Skeletal muscle tissue (tissue), 4 donors: ENCODE measurements around the gene PRRC2A. TPM values are rescaled to one million over a fixed set of nuclear protein-coding genes. Genes with fewer than 3 reads are reported as not detected.

ENCODE experiments used
- H3K27ac ChIP-seq: one replicate; pipeline ENCODE4 v1.7.0; 2013; ENCODE audit warnings: mild to moderate bottlenecking, low read depth, low read length, inconsistent platforms
- H3K27me3 ChIP-seq, 3 donors: one replicate each; pipeline ENCODE4 v1.7.0; 2013; ENCODE audit warnings: low read length in 3 of 3; ENCODE audit not compliant: control insufficient read depth in 3 of 3, insufficient read depth in 3 of 3
- H3K36me3 ChIP-seq, 3 donors: one replicate each; pipeline ENCODE4 v1.7.0; 2013; ENCODE audit warnings: low read length in 3 of 3; ENCODE audit not compliant: control insufficient read depth in 3 of 3, insufficient read depth in 3 of 3
- H3K4me1 ChIP-seq, 3 donors: one replicate each; pipeline ENCODE4 v1.7.0; 2013; ENCODE audit warnings: low read length in 3 of 3, mild to moderate bottlenecking in 3 of 3; ENCODE audit not compliant: control insufficient read depth in 3 of 3, insufficient read depth in 3 of 3
- H3K4me3 ChIP-seq, 3 donors: one replicate each; pipeline ENCODE4 v1.7.0; 2013; ENCODE audit warnings: low read length in 3 of 3
- H3K9ac ChIP-seq, 3 donors: one replicate each; pipeline ENCODE4 v1.7.0; 2013; ENCODE audit warnings: low read length in 3 of 3, mild to moderate bottlenecking in 3 of 3, moderate library complexity in 2 of 3, low read depth in 1 of 3
- H3K9me3 ChIP-seq, 3 donors: one replicate each; pipeline ENCODE4 v1.7.0; 2013; ENCODE audit warnings: low read length in 3 of 3; ENCODE audit not compliant: control insufficient read depth in 3 of 3
- total RNA-seq: library from RNA; depleted of rRNA; stranded (reverse); fragments of >200 nt; gene quantifications from one replicate; pipeline ENCODE4 v1.2.3, GENCODE V29; 2014
- donor health status: Osteomylitis.

Gene PRRC2A
- total RNA-seq, 1 donor from 2014 or later = 30.8 TPM

GRCh38 chr6:31614075-31614619 lies 6.4 kb upstream of the PRRC2A start:
- H3K27me3 ChIP-seq = no peaks in the 10 kb centered on the region
- H3K9ac ChIP-seq = no peak overlapping the region
- no peak overlapping the region for H3K4me3 ChIP-seq
- no peaks in the 10 kb centered on the region for H3K4me1 ChIP-seq
- H3K9me3 ChIP-seq = no peaks in the 10 kb centered on the region
- H3K36me3 ChIP-seq = no peaks in the 10 kb centered on the region
- no peak overlapping the region for H3K27ac ChIP-seq

- Histone ChIP-seq H3K27ac (no peak within 1 kb of the TSS), H3K4me3 (peak within 1 kb of the TSS in 2 of 3 donors; percentile 6 to 43), H3K27me3 (no peaks in the 10 kb centered on the region), H3K9me3 (no peaks in the 10 kb centered on the region), H3K4me1 (peaks cover 0 to 3% (median 0%) of the 10 kb centered on the region in 3 donors), H3K36me3 (no peaks in the 10 kb centered on the region), H3K9ac (peak within 1 kb of the TSS in 2 of 3 donors; percentile 20 to 33)
These were observed 5.6 kb upstream of the PRRC2A start, which contains the start of gene AIF1 for GRCh38 chr6:31614684-31615578. Gene AIF1, plus strand, starts transcription at chr6:31615234. Its CDS starts 96 bp downstream, at chr6:31615330.

DNA sequence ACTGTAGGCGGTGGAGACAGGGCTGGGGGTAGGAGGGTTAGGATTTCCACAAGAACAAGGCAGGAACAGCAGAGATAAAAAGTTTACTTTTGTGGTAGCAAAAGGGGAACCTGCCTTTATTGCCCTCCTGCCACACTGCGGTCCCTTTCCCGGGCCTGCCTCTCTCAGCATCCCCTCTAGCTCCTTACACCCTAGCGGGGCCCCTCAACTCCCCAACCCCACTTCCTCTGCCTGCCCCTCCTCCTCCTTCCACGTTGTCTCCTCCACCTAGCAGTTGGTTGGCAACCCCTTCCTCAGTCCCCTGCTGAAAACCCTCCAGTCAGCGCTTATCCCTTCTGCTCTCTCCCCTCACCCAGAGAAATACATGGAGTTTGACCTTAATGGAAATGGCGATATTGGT lies 4.8 kb upstream of the PRRC2A start:
- Histone ChIP-seq H3K4me3 (peak overlapping the region in 2 of 3 donors; percentile 6 to 43), H3K9me3 (no peaks in the 10 kb centered on the region), H3K9ac (peak overlapping the region in 1 of 3 donors; percentile 33), H3K27me3 (no peaks in the 10 kb centered on the region), H3K27ac (no peak overlapping the region), H3K4me1 (peaks cover 0 to 3% (median 0%) of the 10 kb centered on the region in 3 donors), H3K36me3 (no peaks in the 10 kb centered on the region)

DNA sequence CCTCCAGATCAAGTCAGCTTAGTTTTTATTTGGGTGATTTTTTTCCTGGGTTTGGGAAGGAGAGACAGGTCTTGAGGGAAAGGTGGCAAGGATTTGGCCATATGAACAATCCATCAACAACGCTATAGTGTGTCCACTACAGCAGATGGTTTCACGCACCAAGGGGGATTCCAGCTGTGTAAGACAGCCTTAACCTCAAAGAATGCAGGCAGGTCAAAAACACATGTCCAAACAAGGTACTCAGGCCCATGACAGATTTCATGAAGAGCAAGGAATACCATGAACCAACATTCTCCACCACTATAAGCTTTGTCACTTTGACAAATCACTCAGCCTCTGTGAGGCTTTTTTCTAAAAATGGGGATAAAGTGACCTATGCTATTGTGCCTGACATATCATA lies 3.5 kb upstream of the PRRC2A start:
- H3K9ac ChIP-seq = no peak overlapping the region
- H3K36me3 ChIP-seq = peaks cover 0 to under 1% (median 0%) of the 10 kb centered on the region in 3 donors
- H3K27ac ChIP-seq = no peak overlapping the region
- no peaks in the 10 kb centered on the region for H3K9me3 ChIP-seq
- no peak overlapping the region for H3K4me3 ChIP-seq
- peaks cover 6 to 7% (median 7%) of the 10 kb centered on the region in 3 donors for H3K4me1 ChIP-seq
- H3K27me3 ChIP-seq = no peaks in the 10 kb centered on the region

GRCh38 chr6:31619805-31620585 lies 520 bp upstream of the PRRC2A start:
- H3K9ac ChIP-seq = peak overlapping the region; percentile 89 to 90 (median 89)
- peak overlapping the region; percentile 82 to 86 (median 85) for H3K4me3 ChIP-seq
- peaks cover 17 to 26% (median 17%) of the 10 kb centered on the region in 3 donors for H3K36me3 ChIP-seq
- no peaks in the 10 kb centered on the region for H3K27me3 ChIP-seq
- no peaks in the 10 kb centered on the region for H3K9me3 ChIP-seq
- H3K27ac ChIP-seq = peak overlapping the region; percentile 94
- H3K4me1 ChIP-seq = peaks cover 13 to 16% (median 14%) of the 10 kb centered on the region in 3 donors

DNA sequence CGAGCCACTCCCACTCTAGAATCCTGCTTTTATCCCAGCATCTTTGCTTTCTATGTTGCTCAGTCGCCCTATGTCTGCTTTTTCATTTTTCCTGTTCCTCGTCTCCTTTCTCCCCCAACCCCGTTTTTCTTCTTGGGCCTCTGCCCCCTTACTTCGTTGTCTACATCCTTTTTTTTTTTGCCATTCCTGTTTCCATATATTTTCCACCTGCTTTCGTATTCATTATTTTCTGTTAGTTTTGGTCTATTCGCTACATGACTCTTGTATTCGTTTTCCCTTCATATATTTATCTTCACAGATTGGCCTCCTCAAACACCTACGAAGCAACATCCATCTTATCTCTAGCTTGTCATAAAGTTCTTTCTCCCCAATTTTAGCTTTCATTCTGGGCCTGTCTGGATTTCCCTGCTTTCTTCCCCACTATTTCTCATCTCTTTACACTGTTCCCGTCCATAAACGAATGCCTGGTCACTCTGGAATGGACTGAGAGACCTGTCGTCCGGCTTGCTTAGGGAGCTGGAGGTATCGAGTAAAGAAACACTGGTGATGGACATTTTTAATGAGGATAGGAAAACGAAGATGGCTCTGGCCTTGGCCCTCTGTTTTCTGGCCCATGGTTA lies 915 bp downstream of the PRRC2A start:
- peaks cover 13 to 16% (median 14%) of the 10 kb centered on the region in 3 donors for H3K4me1 ChIP-seq
- H3K36me3 ChIP-seq = peaks cover 31 to 40% (median 31%) of the 10 kb centered on the region in 3 donors
- peak overlapping the region; percentile 95 to 97 (median 96) for H3K9ac ChIP-seq
- peak overlapping the region; percentile 94 for H3K27ac ChIP-seq
- no peaks in the 10 kb centered on the region for H3K27me3 ChIP-seq
- H3K4me3 ChIP-seq = peak overlapping the region; percentile 70 to 94 (median 79)
- H3K9me3 ChIP-seq = no peaks in the 10 kb centered on the region

GRCh38 chr6:31621991-31622390 lies 1.5 kb downstream of the PRRC2A start:
- Histone ChIP-seq H3K36me3 (peaks cover 36 to 46% (median 37%) of the 10 kb centered on the region in 3 donors), H3K9ac (peak overlapping the region; percentile 95 to 97 (median 96)), H3K27ac (peak overlapping the region; percentile 94), H3K4me3 (peak overlapping the region; percentile 38 to 79 (median 44)), H3K27me3 (no peaks in the 10 kb centered on the region), H3K4me1 (peaks cover 13 to 16% (median 14%) of the 10 kb centered on the region in 3 donors), H3K9me3 (no peaks in the 10 kb centered on the region)

- Histone ChIP-seq H3K4me3 (no peak overlapping the region), H3K27ac (no peak overlapping the region), H3K27me3 (no peaks in the 10 kb centered on the region)
These were observed 2.2 kb downstream of the PRRC2A start for GRCh38 chr6:31622684-31623091.

GRCh38 chr6:31624070-31624469 lies 3.6 kb downstream of the PRRC2A start:
- Histone ChIP-seq H3K27me3 (no peaks in the 10 kb centered on the region), H3K27ac (no peak overlapping the region), H3K36me3 (peaks cover 55 to 64% (median 58%) of the 10 kb centered on the region in 3 donors), H3K4me1 (peaks cover 13 to 16% (median 14%) of the 10 kb centered on the region in 3 donors), H3K4me3 (no peak overlapping the region), H3K9me3 (no peaks in the 10 kb centered on the region), H3K9ac (peak overlapping the region in 1 of 3 donors; percentile 10)

More at GRCh38 chr6:31622684-31623091, 2.2 kb downstream of the PRRC2A start:
- Histone ChIP-seq H3K36me3 (peaks cover 43 to 52% (median 44%) of the 10 kb centered on the region in 3 donors), H3K4me1 (peaks cover 13 to 16% (median 14%) of the 10 kb centered on the region in 3 donors), H3K9ac (peak overlapping the region in 2 of 3 donors; percentile 33 to 96), H3K9me3 (no peaks in the 10 kb centered on the region)
